Measurements from ENCODE around the gene RFX4.

DNA sequence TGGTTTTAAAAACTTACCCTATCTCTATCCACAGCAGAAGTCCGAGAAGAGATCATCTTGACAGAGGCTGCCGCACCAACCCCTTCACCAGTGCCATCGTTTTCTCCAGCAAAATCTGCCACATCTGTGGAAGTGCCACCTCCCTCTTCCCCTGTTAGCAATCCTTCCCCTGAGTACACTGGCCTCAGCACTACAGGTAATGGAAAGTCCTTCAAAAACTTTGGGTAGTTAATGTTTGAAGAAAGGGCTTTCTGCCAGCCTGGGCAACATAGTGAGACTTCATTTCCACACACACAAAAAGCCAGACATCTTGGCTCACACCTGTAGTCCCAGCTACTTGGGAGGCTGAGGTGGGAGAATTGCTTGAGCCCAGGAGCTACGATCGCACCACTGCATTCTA lies 150.1 kb downstream of the RFX4 start:
- TF ChIP-seq, protein P1, sequence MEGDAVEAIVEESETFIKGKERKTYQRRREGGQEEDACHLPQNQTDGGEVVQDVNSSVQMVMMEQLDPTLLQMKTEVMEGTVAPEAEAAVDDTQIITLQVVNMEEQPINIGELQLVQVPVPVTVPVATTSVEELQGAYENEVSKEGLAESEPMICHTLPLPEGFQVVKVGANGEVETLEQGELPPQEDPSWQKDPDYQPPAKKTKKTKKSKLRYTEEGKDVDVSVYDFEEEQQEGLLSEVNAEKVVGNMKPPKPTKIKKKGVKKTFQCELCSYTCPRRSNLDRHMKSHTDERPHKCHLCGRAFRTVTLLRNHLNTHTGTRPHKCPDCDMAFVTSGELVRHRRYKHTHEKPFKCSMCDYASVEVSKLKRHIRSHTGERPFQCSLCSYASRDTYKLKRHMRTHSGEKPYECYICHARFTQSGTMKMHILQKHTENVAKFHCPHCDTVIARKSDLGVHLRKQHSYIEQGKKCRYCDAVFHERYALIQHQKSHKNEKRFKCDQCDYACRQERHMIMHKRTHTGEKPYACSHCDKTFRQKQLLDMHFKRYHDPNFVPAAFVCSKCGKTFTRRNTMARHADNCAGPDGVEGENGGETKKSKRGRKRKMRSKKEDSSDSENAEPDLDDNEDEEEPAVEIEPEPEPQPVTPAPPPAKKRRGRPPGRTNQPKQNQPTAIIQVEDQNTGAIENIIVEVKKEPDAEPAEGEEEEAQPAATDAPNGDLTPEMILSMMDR (conservative IDR thresholded peaks at IDR 0.05), result no peak
- TF ChIP-seq ZFX (IDR thresholded peaks at IDR 0.05), result no peak

All from C4-2B (cell line).